DOHH2 (cell line): Measurements from ENCODE around the gene ZFPL1.

Source experiments
- EZH2phosphoT487 ChIP-seq: fragments of 200-600 bp; sonication (generic); IDR thresholded peaks from 2 replicates; pipeline ENCODE4 v1.6.1; 2017; ENCODE audit warnings: borderline replicate concordance, mild to moderate bottlenecking, antibody characterized with exemption, low read length, moderate library complexity, mixed read lengths
- TF ChIP-seq, protein P1 (sequence below): fragments of 200-600 bp; sonication (generic); IDR thresholded peaks from one replicate; pipeline ENCODE4 v1.5.1; 2014; ENCODE audit warnings: antibody characterized with exemption, mild to moderate bottlenecking, low read depth, low read length; ENCODE audit not compliant: poor library complexity, severe bottlenecking

DNA sequence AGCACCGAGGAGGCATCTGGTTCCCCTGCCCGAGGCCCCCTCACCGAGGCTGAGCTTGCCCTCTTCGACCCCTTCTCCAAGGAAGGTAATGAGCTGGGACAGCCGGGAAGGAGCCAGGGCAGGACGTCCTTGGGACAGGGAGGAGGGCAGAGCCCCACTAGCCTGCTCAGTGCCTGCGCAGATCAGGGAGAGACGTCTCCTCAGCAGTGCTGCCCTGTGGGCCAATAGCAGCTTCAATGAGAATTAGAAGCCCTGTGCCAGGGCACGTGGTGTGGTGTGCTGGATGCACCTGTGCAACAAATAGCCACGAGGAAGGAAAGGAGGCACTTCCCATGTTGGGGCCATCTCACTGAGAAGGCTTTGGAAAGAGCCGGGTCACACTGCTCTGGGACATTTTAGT lies 48.4 kb upstream of the ZFPL1 start:
- TF ChIP-seq, protein P1, sequence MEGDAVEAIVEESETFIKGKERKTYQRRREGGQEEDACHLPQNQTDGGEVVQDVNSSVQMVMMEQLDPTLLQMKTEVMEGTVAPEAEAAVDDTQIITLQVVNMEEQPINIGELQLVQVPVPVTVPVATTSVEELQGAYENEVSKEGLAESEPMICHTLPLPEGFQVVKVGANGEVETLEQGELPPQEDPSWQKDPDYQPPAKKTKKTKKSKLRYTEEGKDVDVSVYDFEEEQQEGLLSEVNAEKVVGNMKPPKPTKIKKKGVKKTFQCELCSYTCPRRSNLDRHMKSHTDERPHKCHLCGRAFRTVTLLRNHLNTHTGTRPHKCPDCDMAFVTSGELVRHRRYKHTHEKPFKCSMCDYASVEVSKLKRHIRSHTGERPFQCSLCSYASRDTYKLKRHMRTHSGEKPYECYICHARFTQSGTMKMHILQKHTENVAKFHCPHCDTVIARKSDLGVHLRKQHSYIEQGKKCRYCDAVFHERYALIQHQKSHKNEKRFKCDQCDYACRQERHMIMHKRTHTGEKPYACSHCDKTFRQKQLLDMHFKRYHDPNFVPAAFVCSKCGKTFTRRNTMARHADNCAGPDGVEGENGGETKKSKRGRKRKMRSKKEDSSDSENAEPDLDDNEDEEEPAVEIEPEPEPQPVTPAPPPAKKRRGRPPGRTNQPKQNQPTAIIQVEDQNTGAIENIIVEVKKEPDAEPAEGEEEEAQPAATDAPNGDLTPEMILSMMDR: no peak
- no peak for TF ChIP-seq EZH2phosphoT487
